ENCODE results near the gene PGAP3.

The PGAP3 gene

DNA sequence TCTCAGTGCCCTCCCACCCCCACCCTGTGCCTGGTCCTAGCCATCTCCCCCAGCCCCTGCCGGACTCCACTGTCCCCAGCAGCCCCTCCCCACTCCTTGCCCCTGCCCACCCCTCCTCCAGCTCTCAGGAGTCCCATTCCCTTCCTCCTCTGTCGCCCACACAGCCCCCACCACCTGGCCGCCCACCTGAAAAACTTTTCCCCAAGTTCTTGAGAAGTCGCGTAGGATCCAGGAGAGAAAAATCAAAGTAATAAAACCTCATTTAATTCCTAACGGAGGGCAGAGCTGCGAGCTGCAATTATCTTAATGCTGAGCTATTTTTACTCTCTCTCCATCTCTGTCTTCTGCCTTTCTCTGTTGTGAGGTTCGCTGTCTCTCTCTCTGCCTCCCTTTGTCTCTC, 63.5 kb downstream of the PGAP3 start:
- Histone ChIP-seq H4K8ac (ENCODE audit: low read depth, low read length) (no peak overlapping the region), H3K9ac (ENCODE audit: low read length) (no peak overlapping the region), H2BK15ac (replicated peaks; ENCODE audit: low read depth) (no peak overlapping the region), H3K56ac (ENCODE audit: low read length) (no peak overlapping the region), H3K23ac (ENCODE audit: low read length) (no peak overlapping the region), H2BK5ac (ENCODE audit: low read length) (no peak overlapping the region), H3K4ac (ENCODE audit: low read depth, low read length) (no peak overlapping the region), H3K27me3 (ENCODE audit: insufficient read depth, low read length, poor library complexity) (peaks cover 5% of the 10 kb centered on the region), H3K4me1 (ENCODE audit: control insufficient read depth, low read depth, low read length) (no peaks in the 10 kb centered on the region), H2BK120ac (ENCODE audit: low read depth, low read length) (no peak overlapping the region), H3K36me3 (ENCODE audit: control insufficient read depth, insufficient read depth, low read length) (no peaks in the 10 kb centered on the region), H3K4me2 (ENCODE audit: low read length) (no peak overlapping the region), H3K79me1 (ENCODE audit: low read length) (no peaks in the 10 kb centered on the region), H3K79me2 (ENCODE audit: control insufficient read depth, insufficient read depth, low read length) (no peaks in the 10 kb centered on the region), H4K5ac (ENCODE audit: low read length) (no peak overlapping the region), H3K4me3 (ENCODE audit: low read length) (no peak overlapping the region), H3K27ac (ENCODE audit: low read depth, low read length) (no peak overlapping the region), H2AK5ac (ENCODE audit: low read length) (no peak overlapping the region), H3K18ac (ENCODE audit: low read length) (no peak overlapping the region)
- DNase-seq: no peak
- WGBS (ENCODE audit: extremely low coverage, insufficient coverage, low lambda C conversion rate): no CpG with 5 or more reads among the region's 8 CpGs

DNA sequence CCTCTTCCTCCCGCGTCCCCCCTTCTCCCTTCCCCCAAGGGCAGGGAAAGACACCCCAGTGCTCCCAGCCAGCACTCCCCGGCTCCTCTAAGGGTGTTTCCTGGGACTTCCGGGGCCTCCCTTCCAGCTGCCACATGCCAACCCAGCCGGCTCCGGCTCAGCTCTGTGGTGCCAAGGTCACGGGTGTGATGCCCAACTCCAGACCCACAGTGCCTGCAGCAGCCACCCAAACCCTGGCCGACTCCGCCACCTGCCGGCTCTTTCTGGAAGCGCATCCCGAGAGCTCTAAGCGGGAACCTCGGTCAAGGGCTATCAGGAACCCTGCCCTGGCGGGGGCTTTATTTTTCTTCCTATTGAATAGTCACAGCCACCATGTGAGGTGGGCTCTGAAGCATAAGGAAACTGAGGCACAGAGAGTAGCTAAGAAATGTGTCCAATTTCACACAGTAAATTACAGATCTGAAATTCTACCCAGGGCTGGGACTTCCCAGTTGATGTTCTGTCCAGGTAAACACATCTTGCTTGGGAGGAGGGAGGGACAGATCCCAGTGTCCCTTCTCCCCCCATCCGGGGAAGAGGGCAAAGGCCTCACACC, 64.4 kb downstream of the PGAP3 start:
- Histone ChIP-seq H3K23ac (ENCODE audit: low read length) (no peak overlapping the region), H3K4ac (ENCODE audit: low read depth, low read length) (no peak overlapping the region), H3K27me3 (ENCODE audit: insufficient read depth, low read length, poor library complexity) (peaks cover 12% of the 10 kb centered on the region), H2BK120ac (ENCODE audit: low read depth, low read length) (no peak overlapping the region), H3K9ac (ENCODE audit: low read length) (no peak overlapping the region), H4K8ac (ENCODE audit: low read depth, low read length) (no peak overlapping the region), H3K36me3 (ENCODE audit: control insufficient read depth, insufficient read depth, low read length) (no peaks in the 10 kb centered on the region), H3K79me2 (ENCODE audit: control insufficient read depth, insufficient read depth, low read length) (no peaks in the 10 kb centered on the region), H3K27ac (ENCODE audit: low read depth, low read length) (no peak overlapping the region), H2BK15ac (replicated peaks; ENCODE audit: low read depth) (no peak overlapping the region), H3K4me3 (ENCODE audit: low read length) (no peak overlapping the region), H2AK5ac (ENCODE audit: low read length) (no peak overlapping the region), H4K5ac (ENCODE audit: low read length) (no peak overlapping the region), H3K79me1 (ENCODE audit: low read length) (no peaks in the 10 kb centered on the region), H3K4me2 (ENCODE audit: low read length) (no peak overlapping the region), H3K4me1 (ENCODE audit: control insufficient read depth, low read depth, low read length) (no peaks in the 10 kb centered on the region), H2BK5ac (ENCODE audit: low read length) (no peak overlapping the region), H3K18ac (ENCODE audit: low read length) (no peak overlapping the region), H3K56ac (ENCODE audit: low read length) (peak overlapping the region; percentile 15)
- WGBS (ENCODE audit: extremely low coverage, insufficient coverage, low lambda C conversion rate): no CpG with 5 or more reads among the region's 16 CpGs
- peak; percentile 66 for DNase-seq

DNA sequence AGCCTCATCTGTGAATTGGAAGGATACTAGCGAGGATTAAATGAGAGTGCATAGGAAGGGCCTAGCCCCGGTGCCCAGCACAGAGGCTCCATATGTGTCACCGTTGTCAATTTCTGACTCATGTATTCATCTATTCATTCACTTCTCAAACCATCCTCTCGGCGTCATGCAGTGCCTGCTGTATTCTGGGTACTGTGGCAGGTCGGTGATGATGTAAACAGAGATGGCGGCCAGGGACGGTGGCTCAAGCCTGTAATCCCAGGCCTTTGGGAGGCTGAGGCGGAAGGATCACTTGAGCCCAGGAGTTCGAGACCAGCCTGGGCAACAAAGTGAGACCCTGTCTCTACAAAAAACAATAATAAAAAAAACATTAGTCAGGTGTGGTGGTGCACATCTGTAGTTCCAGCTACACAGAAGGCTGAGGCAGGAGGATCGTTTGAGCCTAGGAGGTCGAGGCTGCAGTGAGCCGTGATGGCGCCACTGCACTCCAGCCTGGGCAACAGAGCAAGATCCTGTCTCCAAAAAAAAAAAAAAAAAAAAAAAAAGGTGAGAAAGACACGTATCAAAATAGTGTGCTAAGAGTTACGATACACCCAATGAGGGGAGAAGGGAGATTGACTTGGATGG, 65.4 kb downstream of the PGAP3 start:
- H3K23ac ChIP-seq (ENCODE audit: low read length): no peak overlapping the region
- no CpG with 5 or more reads among the region's 16 CpGs for WGBS (ENCODE audit: extremely low coverage, insufficient coverage, low lambda C conversion rate)
- H2AK5ac ChIP-seq (ENCODE audit: low read length): no peak overlapping the region
- no peaks in the 10 kb centered on the region for H3K36me3 ChIP-seq (ENCODE audit: control insufficient read depth, insufficient read depth, low read length)
- no peaks in the 10 kb centered on the region for H3K79me1 ChIP-seq (ENCODE audit: low read length)
- no peaks in the 10 kb centered on the region for H3K79me2 ChIP-seq (ENCODE audit: control insufficient read depth, insufficient read depth, low read length)
- no peak overlapping the region for H4K8ac ChIP-seq (ENCODE audit: low read depth, low read length)
- no peak overlapping the region for H2BK120ac ChIP-seq (ENCODE audit: low read depth, low read length)
- no peak overlapping the region for H3K4me2 ChIP-seq (ENCODE audit: low read length)
- H2BK15ac ChIP-seq (replicated peaks; ENCODE audit: low read depth): no peak overlapping the region
- H3K4me1 ChIP-seq (ENCODE audit: control insufficient read depth, low read depth, low read length): no peaks in the 10 kb centered on the region
- H3K4me3 ChIP-seq (ENCODE audit: low read length): no peak overlapping the region
- no peak overlapping the region for H3K27ac ChIP-seq (ENCODE audit: low read depth, low read length)
- H3K9ac ChIP-seq (ENCODE audit: low read length): no peak overlapping the region
- no peak overlapping the region for H4K5ac ChIP-seq (ENCODE audit: low read length)
- H2BK5ac ChIP-seq (ENCODE audit: low read length): no peak overlapping the region
- H3K4ac ChIP-seq (ENCODE audit: low read depth, low read length): no peak overlapping the region
- DNase-seq: no peak
- H3K27me3 ChIP-seq (ENCODE audit: insufficient read depth, low read length, poor library complexity): peaks cover 15% of the 10 kb centered on the region
- no peak overlapping the region for H3K18ac ChIP-seq (ENCODE audit: low read length)
- no peak overlapping the region for H3K56ac ChIP-seq (ENCODE audit: low read length)

DNA sequence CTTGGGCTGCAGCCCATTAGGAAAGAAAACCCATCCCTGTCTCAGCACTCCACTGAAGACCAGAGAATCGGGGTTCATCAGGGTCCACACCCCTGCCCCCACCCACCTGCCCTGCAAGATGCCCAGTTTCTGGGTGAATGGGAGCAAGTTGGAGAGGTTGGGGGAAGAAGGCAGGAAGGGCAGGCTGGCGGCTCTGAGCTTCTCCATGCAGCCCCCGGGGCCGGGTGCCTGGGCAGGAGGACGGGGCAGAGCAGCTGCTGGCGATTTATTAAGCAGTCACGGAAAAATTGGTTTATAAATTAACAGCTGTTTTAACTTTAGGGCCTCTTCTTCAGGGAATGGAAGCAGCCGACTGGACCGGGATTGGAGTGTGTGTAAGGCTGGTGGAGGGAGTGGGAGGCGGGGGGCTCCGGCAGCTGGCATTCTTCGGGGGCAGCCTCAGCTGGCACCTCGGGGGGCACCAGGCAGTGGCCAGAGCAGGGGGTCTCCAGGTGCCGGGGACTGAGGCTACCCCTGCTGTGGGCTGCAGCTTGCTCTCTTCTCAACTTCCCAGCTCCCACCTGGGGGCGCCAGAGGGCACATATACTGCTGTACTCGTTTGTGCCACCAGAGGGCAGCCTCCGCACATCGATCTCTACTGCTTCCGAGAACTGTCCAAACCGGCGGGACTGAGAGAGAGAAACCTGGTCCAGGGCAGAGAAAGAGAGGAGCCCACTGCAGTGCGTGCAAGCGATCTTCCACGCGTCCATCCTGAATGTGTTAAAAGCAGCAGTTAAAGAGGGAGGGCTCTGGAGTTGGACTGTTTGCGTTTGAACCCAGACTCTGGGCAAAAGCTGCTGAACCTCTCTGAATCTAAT, 66.1 kb downstream of the PGAP3 start:
- H3K4ac ChIP-seq (ENCODE audit: low read depth, low read length): no peak overlapping the region
- H2AK5ac ChIP-seq (ENCODE audit: low read length): no peak overlapping the region
- H3K56ac ChIP-seq (ENCODE audit: low read length): no peak overlapping the region
- H2BK5ac ChIP-seq (ENCODE audit: low read length): no peak overlapping the region
- DNase-seq: peak; percentile 83
- no peak overlapping the region for H3K4me2 ChIP-seq (ENCODE audit: low read length)
- no peaks in the 10 kb centered on the region for H3K36me3 ChIP-seq (ENCODE audit: control insufficient read depth, insufficient read depth, low read length)
- no peak overlapping the region for H3K4me3 ChIP-seq (ENCODE audit: low read length)
- no peak overlapping the region for H3K27ac ChIP-seq (ENCODE audit: low read depth, low read length)
- no peak overlapping the region for H3K9ac ChIP-seq (ENCODE audit: low read length)
- H3K18ac ChIP-seq (ENCODE audit: low read length): no peak overlapping the region
- H2BK15ac ChIP-seq (replicated peaks; ENCODE audit: low read depth): no peak overlapping the region
- no peaks in the 10 kb centered on the region for H3K79me1 ChIP-seq (ENCODE audit: low read length)
- no peaks in the 10 kb centered on the region for H3K79me2 ChIP-seq (ENCODE audit: control insufficient read depth, insufficient read depth, low read length)
- no peak overlapping the region for H4K5ac ChIP-seq (ENCODE audit: low read length)
- no peak overlapping the region for H3K23ac ChIP-seq (ENCODE audit: low read length)
- no peaks in the 10 kb centered on the region for H3K4me1 ChIP-seq (ENCODE audit: control insufficient read depth, low read depth, low read length)
- no CpG with 5 or more reads among the region's 26 CpGs for WGBS (ENCODE audit: extremely low coverage, insufficient coverage, low lambda C conversion rate)
- no peak overlapping the region for H2BK120ac ChIP-seq (ENCODE audit: low read depth, low read length)
- H4K8ac ChIP-seq (ENCODE audit: low read depth, low read length): no peak overlapping the region
- peaks cover 22% of the 10 kb centered on the region for H3K27me3 ChIP-seq (ENCODE audit: insufficient read depth, low read length, poor library complexity)

Small RNAs within 50 kb of the gene (small RNA-seq; reads per million reads assigned to genes)
- gene MIR4728 (ENCODE audit: insufficient read depth): 1.3 reads per million
